Measurements from ENCODE around the gene CCDC192. TPM values are rescaled to one million over a fixed set of nuclear protein-coding genes. Genes with fewer than 3 reads are reported as not detected.

CCDC192 gene
- total RNA-seq, 3 donors from 2014 or later = 1.3 TPM; not detected in 2

DNA sequence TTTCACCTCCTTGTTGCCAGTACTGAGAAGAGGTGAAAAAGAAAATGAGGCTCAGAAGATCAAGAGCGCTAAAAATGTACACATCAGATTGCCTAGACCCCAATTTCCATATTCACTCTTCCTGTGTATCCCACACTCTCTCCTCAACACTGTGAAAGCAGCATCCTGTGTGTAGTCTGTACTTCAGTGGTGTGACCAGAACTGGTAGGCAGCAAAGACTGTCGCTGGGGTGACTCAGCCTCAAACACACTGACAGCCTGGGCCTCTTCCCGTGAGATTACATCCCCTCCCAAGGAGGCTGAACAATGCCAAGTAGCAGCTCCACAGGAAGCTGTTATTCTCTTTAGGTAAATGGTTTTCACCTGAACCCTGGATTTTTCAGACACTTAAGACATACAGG lies 135.5 kb downstream of the CCDC192 start:
- Histone ChIP-seq H3K36me3 (no peaks in the 10 kb centered on the region), H3K27me3 (no peaks in the 10 kb centered on the region), H3K4me3 (no peak overlapping the region), H3K27ac (no peak overlapping the region), H3K4me1 (no peaks in the 10 kb centered on the region), H3K9me3 (peaks cover 0 to 4% of the 10 kb centered on the region in 2 donors)
- no peak for DNase-seq (ENCODE audit: low spot score in 2 of 2)
- intact Hi-C loops (cut with DNase I; ENCODE audit: low total_unique reads) = no loop called here
- no peak for TF ChIP-seq POLR2AphosphoS5 (IDR thresholded peaks at IDR 0.05)
- no peak for TF ChIP-seq POLR2A (IDR thresholded peaks at IDR 0.05)
- TF ChIP-seq CTCF (IDR thresholded peaks at IDR 0.05) = no peak

DNA sequence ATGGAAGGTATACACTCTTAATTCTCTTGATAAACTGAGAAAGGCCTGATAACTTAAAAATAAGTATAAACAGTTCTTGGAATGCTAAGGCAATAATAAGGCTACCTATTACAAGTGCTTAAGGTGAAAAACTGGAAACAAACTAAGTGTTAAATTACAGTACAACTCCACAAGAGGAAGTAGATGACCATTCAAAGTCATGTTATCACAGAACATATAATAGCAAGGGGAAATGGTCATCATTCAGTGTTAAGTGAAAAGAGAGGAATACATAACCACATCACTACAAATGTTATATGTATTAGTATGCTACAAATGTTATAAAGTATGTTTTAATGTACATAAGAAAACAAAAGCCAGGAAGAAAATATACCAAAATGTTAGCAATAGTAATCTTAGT lies 135.9 kb downstream of the CCDC192 start:
- DNase-seq (ENCODE audit: low spot score in 2 of 2) = no peak
- Histone ChIP-seq H3K27me3 (no peaks in the 10 kb centered on the region), H3K4me3 (no peak overlapping the region), H3K9me3 (peaks cover 0 to 4% of the 10 kb centered on the region in 2 donors), H3K27ac (no peak overlapping the region), H3K36me3 (no peaks in the 10 kb centered on the region), H3K4me1 (no peaks in the 10 kb centered on the region)
- intact Hi-C loops (cut with DNase I; ENCODE audit: low total_unique reads) = no loop called here
- TF ChIP-seq CTCF (IDR thresholded peaks at IDR 0.05) = no peak

DNA sequence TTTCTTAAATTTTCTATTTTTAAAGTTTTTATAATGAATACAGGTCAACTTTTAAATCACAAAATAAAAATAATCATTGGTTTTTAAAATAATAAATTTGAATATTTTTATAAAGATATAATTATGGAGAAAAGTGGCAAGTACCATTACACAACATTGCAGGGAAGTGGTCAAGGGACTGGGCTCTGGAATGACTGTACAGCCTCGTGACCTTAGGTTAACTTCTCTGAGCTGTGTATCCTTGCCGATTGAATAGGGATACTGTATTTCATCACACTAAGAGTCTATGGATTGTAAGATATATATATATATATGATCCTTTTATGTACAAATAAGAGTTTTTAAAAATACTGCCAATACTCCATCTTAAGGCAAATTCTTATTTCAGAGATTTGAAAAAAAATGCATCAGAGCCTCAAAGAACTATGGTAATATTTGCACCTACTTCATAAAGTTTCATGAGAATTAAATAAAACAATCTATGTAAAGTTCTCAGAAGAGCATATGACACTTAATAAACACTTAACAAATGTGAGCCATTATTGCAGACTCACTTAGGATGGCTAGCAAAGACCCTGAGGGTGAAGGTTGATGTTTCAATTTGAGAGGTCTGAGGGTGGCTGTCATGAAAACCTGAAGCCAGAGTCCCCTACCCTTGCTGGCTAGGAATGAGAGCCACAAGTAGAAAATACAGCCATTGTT lies 136.5 kb downstream of the CCDC192 start:
- peaks cover 0 to 4% of the 10 kb centered on the region in 2 donors for H3K9me3 ChIP-seq
- H3K36me3 ChIP-seq = no peaks in the 10 kb centered on the region
- no peak overlapping the region for H3K4me3 ChIP-seq
- no peaks in the 10 kb centered on the region for H3K4me1 ChIP-seq
- no peak overlapping the region for H3K27ac ChIP-seq
- DNase-seq (ENCODE audit: low spot score in 2 of 2) = no peak
- intact Hi-C loops (cut with DNase I; ENCODE audit: low total_unique reads) = no loop called here
- TF ChIP-seq POLR2A (IDR thresholded peaks at IDR 0.05) (no peak), CTCF (IDR thresholded peaks at IDR 0.05) (no peak), POLR2AphosphoS5 (IDR thresholded peaks at IDR 0.05) (no peak)
- H3K27me3 ChIP-seq = no peaks in the 10 kb centered on the region

DNA sequence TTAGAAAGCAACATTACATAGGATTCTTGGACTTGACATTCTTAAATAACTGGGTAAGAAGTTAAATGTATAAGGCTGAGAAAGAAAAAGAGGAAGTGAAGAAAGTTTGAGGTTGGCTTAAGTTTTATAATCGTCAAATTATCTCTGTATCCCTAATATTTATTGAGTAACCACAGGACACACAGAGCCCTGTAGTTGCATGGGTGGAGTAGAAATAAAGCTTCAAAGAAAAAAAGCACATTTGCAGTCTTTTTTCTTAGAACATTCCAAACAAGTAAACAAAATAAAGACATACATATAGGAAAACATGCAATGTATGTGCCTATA lies 137.0 kb downstream of the CCDC192 start:
- H3K4me1 ChIP-seq = no peaks in the 10 kb centered on the region
- H3K27ac ChIP-seq = no peak overlapping the region
- DNase-seq (ENCODE audit: low spot score in 2 of 2) = no peak
- peaks cover 0 to 4% of the 10 kb centered on the region in 2 donors for H3K9me3 ChIP-seq
- intact Hi-C loops (cut with DNase I; ENCODE audit: low total_unique reads) = no loop called here
- no peaks in the 10 kb centered on the region for H3K27me3 ChIP-seq
- H3K4me3 ChIP-seq = no peak overlapping the region
- TF ChIP-seq POLR2AphosphoS5 (IDR thresholded peaks at IDR 0.05) = no peak
- no peak for TF ChIP-seq CTCF (IDR thresholded peaks at IDR 0.05)
- no peak for TF ChIP-seq POLR2A (IDR thresholded peaks at IDR 0.05)
- no peaks in the 10 kb centered on the region for H3K36me3 ChIP-seq

DNA sequence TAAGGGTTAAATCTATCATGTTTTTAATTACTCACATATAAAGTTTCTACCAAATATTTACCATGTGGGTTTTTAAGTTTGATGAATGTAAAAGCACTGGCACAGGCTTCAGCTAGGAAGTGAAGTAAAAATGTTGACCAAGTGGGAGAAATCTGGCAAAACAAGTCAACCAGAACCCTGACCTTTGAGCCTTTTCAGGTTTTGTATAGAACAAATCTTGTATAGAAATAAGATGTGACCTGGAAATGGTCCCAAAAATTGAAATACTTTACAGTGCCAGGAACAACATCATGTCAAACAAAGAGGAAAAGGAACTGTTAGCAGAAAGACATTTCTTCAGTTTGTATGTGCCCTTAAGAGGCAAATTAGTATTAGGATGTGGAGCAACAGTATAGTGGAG lies 137.6 kb downstream of the CCDC192 start:
- TF ChIP-seq POLR2A (IDR thresholded peaks at IDR 0.05) = no peak
- no peak for TF ChIP-seq CTCF (IDR thresholded peaks at IDR 0.05)
- no peak for TF ChIP-seq POLR2AphosphoS5 (IDR thresholded peaks at IDR 0.05)
- H3K4me1 ChIP-seq = no peaks in the 10 kb centered on the region
- intact Hi-C loops (cut with DNase I; ENCODE audit: low total_unique reads) = no loop called here
- no peaks in the 10 kb centered on the region for H3K27me3 ChIP-seq
- H3K27ac ChIP-seq = no peak overlapping the region
- no peak for DNase-seq (ENCODE audit: low spot score in 2 of 2)
- peaks cover 0 to 4% of the 10 kb centered on the region in 2 donors for H3K9me3 ChIP-seq
- no peak overlapping the region for H3K4me3 ChIP-seq
- no peaks in the 10 kb centered on the region for H3K36me3 ChIP-seq
